ENCODE results near the gene TRIM14. TPM values are rescaled to one million over a fixed set of nuclear protein-coding genes. Genes with fewer than 3 reads are reported as not detected.

Gene TRIM14
- total RNA-seq, 1 experiment from 2014 or later = 12.5 TPM

- no peak overlapping the region for H3K23ac ChIP-seq (ENCODE audit: insufficient read length, low read depth, low read length)
- Mint-ChIP-seq H3K27ac (no peak overlapping the region), H3K4me1 (peaks cover 12 to 13% of the 10 kb centered on the region in 2 experiments), H3K36me3 (ENCODE audit: insufficient read depth in 1 of 3, low read depth in 3 of 3) (peaks cover 5 to 9% (median 6%) of the 10 kb centered on the region in 3 experiments; a peak in 5 of 7 replicates), H3K27me3 (ENCODE audit: low read depth) (peaks cover 13% of the 10 kb centered on the region), H3K4me3 (no peak overlapping the region), H3K9me3 (no peaks in the 10 kb centered on the region; a peak in 2 of 5 replicates)
- no peak overlapping the region for H4K8ac ChIP-seq (replicated peaks; ENCODE audit: insufficient read length, low read depth, low read length)
- WGBS (ENCODE audit: extremely low coverage, insufficient read length, low lambda C conversion rate) = no CpG with 5 or more reads among the region's 3 CpGs
- no peak overlapping the region for H3K56ac ChIP-seq (ENCODE audit: insufficient read length, low read depth, low read length)
- no peak overlapping the region for H3K27ac ChIP-seq (ENCODE audit: insufficient read length, low read depth, low read length)
- no peaks in the 10 kb centered on the region for H3K79me1 ChIP-seq (ENCODE audit: insufficient read depth, low read depth, low read length, poor library complexity, severe bottlenecking)
- H3K9me3 ChIP-seq (ENCODE audit: control insufficient read depth, low read depth, low read length) = no peaks in the 10 kb centered on the region
- no peaks in the 10 kb centered on the region for H3K27me3 ChIP-seq (ENCODE audit: insufficient read depth, low read length)
- no peak overlapping the region for H3K4me2 ChIP-seq (ENCODE audit: insufficient read depth, insufficient read length, low read length)
- H3K14ac ChIP-seq (ENCODE audit: insufficient read depth, low read length) = no peak overlapping the region
- no peak overlapping the region for H4K91ac ChIP-seq (ENCODE audit: insufficient read length, low read depth, low read length)
- no peak overlapping the region for H2BK5ac ChIP-seq (ENCODE audit: insufficient read length, low read length)
- no peak overlapping the region for H4K5ac ChIP-seq (ENCODE audit: insufficient read length, low read depth, low read length)
- H2BK120ac ChIP-seq (ENCODE audit: low read depth, low read length, poor library complexity, severe bottlenecking) = no peak overlapping the region
- no peak for TF ChIP-seq CTCF (conservative IDR thresholded peaks at IDR 0.05)
- DNase-seq = no peak
- no peak overlapping the region for H2AK5ac ChIP-seq (ENCODE audit: insufficient read length, low read length)
- H2BK12ac ChIP-seq (ENCODE audit: insufficient read length, low read depth, low read length) = no peak overlapping the region
- no peak overlapping the region for H2BK20ac ChIP-seq (ENCODE audit: low read depth, low read length, poor library complexity, severe bottlenecking)
- peaks cover 8% of the 10 kb centered on the region for H3K23me2 ChIP-seq (ENCODE audit: insufficient read length, low read depth, low read length, poor library complexity, severe bottlenecking)
- no peaks in the 10 kb centered on the region for H3K79me2 ChIP-seq (ENCODE audit: insufficient read depth, low read length)
- H4K20me1 ChIP-seq (ENCODE audit: control insufficient read depth, insufficient read depth, insufficient read length) = no peaks in the 10 kb centered on the region
- H3K4me1 ChIP-seq (ENCODE audit: insufficient read depth, low read length) = no peaks in the 10 kb centered on the region
- H3T11ph ChIP-seq (ENCODE audit: low read length) = no peak overlapping the region
- no peak overlapping the region for H2BK15ac ChIP-seq (ENCODE audit: low read depth, low read length)
- H2AFZ ChIP-seq (ENCODE audit: low read length) = no peak overlapping the region
- no peak overlapping the region for H3K18ac ChIP-seq (ENCODE audit: insufficient read length, low read depth, low read length)
- H3K9ac ChIP-seq (ENCODE audit: extremely low read depth, insufficient read length, low read length) = no peak overlapping the region
- H3K4ac ChIP-seq (ENCODE audit: low read depth, low read length) = no peak overlapping the region
These were observed 2.0 kb upstream of the TRIM14 start for GRCh38 chr9:98121058-98121457.
